MM.1S (cell line): ENCODE measurements around the gene NPC2.

Experiments
- DNase-seq: peaks from one replicate; pipeline ENCODE4 v3.0.0-alpha.2; 2015
- H2AFZ ChIP-seq: fragments of 300-600 bp; sonication (generic); 2 replicates; pipeline ENCODE4 v1.6.0; 2016; ENCODE audit warnings: antibody characterized with exemption, low read length
- H3F3A ChIP-seq: fragments of 300-600 bp; sonication (generic); 2 replicates; pipeline ENCODE4 v1.6.1; 2016; ENCODE audit warnings: mild to moderate bottlenecking, antibody characterized with exemption, low read length, moderate library complexity, mixed read lengths; ENCODE audit not compliant: insufficient read depth
- H3K27ac ChIP-seq: fragments of 300-600 bp; sonication (generic); 2 replicates; pipeline ENCODE4 v1.5.1; 2016; ENCODE audit warnings: mild to moderate bottlenecking, low read length
- H3K27me3 ChIP-seq: fragments of 300-600 bp; sonication (generic); replicated peaks from 2 replicates; pipeline ENCODE4 v1.6.0; 2016; ENCODE audit warnings: low read length; ENCODE audit not compliant: insufficient read depth
- H3K36me3 ChIP-seq: fragments of 300-600 bp; sonication (generic); replicated peaks from 2 replicates; pipeline ENCODE4 v1.6.1; 2016; ENCODE audit warnings: mild to moderate bottlenecking, low read length, mixed read lengths; ENCODE audit not compliant: insufficient read depth
- H3K4me1 ChIP-seq: fragments of 300-600 bp; sonication (generic); 2 replicates; pipeline ENCODE4 v1.6.1; 2016; ENCODE audit warnings: low read length, mixed read lengths
- H3K4me2 ChIP-seq: fragments of 300-600 bp; sonication (generic); 2 replicates; pipeline ENCODE4 v1.6.0; 2016; ENCODE audit warnings: low read depth, low read length
- H3K4me3 ChIP-seq: fragments of 300-600 bp; sonication (generic); 2 replicates; pipeline ENCODE4 v1.5.1; 2016; ENCODE audit warnings: low read length, mixed read lengths
- H3K79me2 ChIP-seq: fragments of 300-600 bp; sonication (generic); 2 replicates; pipeline ENCODE4 v1.6.1; 2016; ENCODE audit warnings: mixed run types, low read length, mixed read lengths
- H3K9ac ChIP-seq: fragments of 300-600 bp; sonication (generic); 2 replicates; pipeline ENCODE4 v1.6.1; 2016; ENCODE audit warnings: low read length, mixed read lengths
- H3K9me2 ChIP-seq: fragments of 300-600 bp; sonication (generic); replicated peaks from 2 replicates; pipeline ENCODE4 v1.6.1; 2016; ENCODE audit warnings: mild to moderate bottlenecking, low read length, mixed read lengths; ENCODE audit not compliant: insufficient read depth
- H3K9me3 ChIP-seq: fragments of 300-600 bp; sonication (generic); replicated peaks from 2 replicates; pipeline ENCODE4 v1.6.1; 2016; ENCODE audit warnings: mild to moderate bottlenecking, low read length, mixed read lengths; ENCODE audit not compliant: insufficient read depth
- H4K20me1 ChIP-seq: fragments of 300-600 bp; sonication (generic); 2 replicates; pipeline ENCODE4 v1.6.1; 2016; ENCODE audit warnings: mild to moderate bottlenecking, low read length, moderate library complexity, mixed read lengths; ENCODE audit not compliant: insufficient read depth
- CTCF ChIP-seq: fragments of 300-600 bp; sonication (generic); IDR thresholded peaks from 2 replicates; pipeline ENCODE4 v1.5.1; 2016; ENCODE audit warnings: antibody characterized with exemption, low read length, mixed read lengths
- EZH2 ChIP-seq: fragments of 300-600 bp; sonication (generic); optimal IDR thresholded peaks from 2 replicates; pipeline ENCODE3; 2017; ENCODE audit warnings: low read depth, mild to moderate bottlenecking, antibody characterized with exemption, low read length, mixed read lengths
- EZH2phosphoT487 ChIP-seq: fragments of 300-600 bp; sonication (generic); IDR thresholded peaks from 2 replicates; pipeline ENCODE4 v1.6.1; 2018; ENCODE audit warnings: antibody characterized with exemption, low read length

The NPC2 gene

GRCh38 chr14:74488786-74489397 is 4.2 kb downstream of the NPC2 start:
- Histone ChIP-seq H3K4me3 (no peak overlapping the region), H4K20me1 (no peaks in the 10 kb centered on the region), H3K27ac (peak overlapping the region; percentile 46; the same call in 1 of the 2 replicates), H3K27me3 (no peaks in the 10 kb centered on the region), H3K79me2 (peaks cover 15% of the 10 kb centered on the region), H3K9ac (no peak overlapping the region), H2AFZ (no peak overlapping the region), H3K4me2 (peak overlapping the region; percentile 13; the same call in 1 of the 2 replicates), H3K36me3 (no peaks in the 10 kb centered on the region), H3K9me2 (no peaks in the 10 kb centered on the region), H3K4me1 (0 out of 2 replicates have a peak, but pooled peaks cover 5% of the 10 kb centered on the region), H3K9me3 (no peaks in the 10 kb centered on the region), H3F3A (peaks cover 5% of the 10 kb centered on the region; the same call in 1 of the 2 replicates)
- DNase-seq, result peak; percentile 47
- TF ChIP-seq EZH2 (no peak), EZH2phosphoT487 (no peak), CTCF (no peak)

- Histone ChIP-seq H3K4me2 (no peak overlapping the region), H3K79me2 (peaks cover 11% of the 10 kb centered on the region)
Measured at GRCh38 chr14:74486164-74486563, 6.9 kb downstream of the NPC2 start.

GRCh38 chr14:74483321-74483720 is 9.8 kb downstream of the NPC2 start:
- no peaks in the 10 kb centered on the region for H3K36me3 ChIP-seq
- no peaks in the 10 kb centered on the region for H3K9me3 ChIP-seq
- H3K79me2 ChIP-seq, result peaks cover 7% of the 10 kb centered on the region
- no peak overlapping the region for H3K4me2 ChIP-seq
- H3K27me3 ChIP-seq, result no peaks in the 10 kb centered on the region
- no peak overlapping the region for H3K27ac ChIP-seq
- H3K4me3 ChIP-seq, result no peak overlapping the region
- H2AFZ ChIP-seq, result no peak overlapping the region
- H3F3A ChIP-seq, result no peaks in the 10 kb centered on the region
- no peaks in the 10 kb centered on the region for H3K4me1 ChIP-seq
- DNase-seq, result no peak
- no peak overlapping the region for H3K9ac ChIP-seq
- no peaks in the 10 kb centered on the region for H4K20me1 ChIP-seq
- no peaks in the 10 kb centered on the region for H3K9me2 ChIP-seq
- TF ChIP-seq EZH2phosphoT487 (no peak), CTCF (no peak), EZH2 (no peak)

More at GRCh38 chr14:74486164-74486563, 6.9 kb downstream of the NPC2 start:
- Histone ChIP-seq H3K27me3 (no peaks in the 10 kb centered on the region), H3K9me2 (no peaks in the 10 kb centered on the region), H3K36me3 (no peaks in the 10 kb centered on the region), H3K4me3 (no peak overlapping the region), H3K9me3 (no peaks in the 10 kb centered on the region), H3F3A (no peaks in the 10 kb centered on the region), H2AFZ (no peak overlapping the region), H3K9ac (no peak overlapping the region), H3K27ac (no peak overlapping the region), H4K20me1 (no peaks in the 10 kb centered on the region), H3K4me1 (0 out of 2 replicates have a peak, but pooled peaks cover 5% of the 10 kb centered on the region)
- DNase-seq, result no peak
- no peak for TF ChIP-seq EZH2phosphoT487

- Histone ChIP-seq H3K9me2 (no peaks in the 10 kb centered on the region), H3K27ac (no peak overlapping the region), H3F3A (no peaks in the 10 kb centered on the region), H3K36me3 (no peaks in the 10 kb centered on the region), H3K79me2 (peaks cover under 1% of the 10 kb centered on the region; the same call in 1 of the 2 replicates), H3K4me2 (no peak overlapping the region), H3K4me1 (no peaks in the 10 kb centered on the region), H3K9ac (no peak overlapping the region), H3K27me3 (no peaks in the 10 kb centered on the region), H3K4me3 (no peak overlapping the region), H2AFZ (no peak overlapping the region), H4K20me1 (no peaks in the 10 kb centered on the region), H3K9me3 (no peaks in the 10 kb centered on the region)
- DNase-seq, result no peak
- TF ChIP-seq EZH2phosphoT487, result no peak
- TF ChIP-seq EZH2, result no peak
- TF ChIP-seq CTCF, result no peak
Measured at GRCh38 chr14:74482571-74482970, 10.5 kb downstream of the NPC2 start.
